GM18868 (cell line): Measurements from ENCODE around the gene NUMB.

Experiments used
- ATAC-seq: cut with Tn5 transposase; IDR thresholded peaks from one replicate; pipeline ENCODE4 v1.9.1; 2021; ENCODE audit warnings: mild to moderate bottlenecking, moderate library complexity; ENCODE audit not compliant: unreplicated experiment

Gene NUMB

GRCh38 chr14:73262427-73263183, 195.7 kb downstream of the NUMB start:
- ATAC-seq = no peak

- ATAC-seq = no peak
These were observed 196.6 kb downstream of the NUMB start for GRCh38 chr14:73261520-73262426.

DNA sequence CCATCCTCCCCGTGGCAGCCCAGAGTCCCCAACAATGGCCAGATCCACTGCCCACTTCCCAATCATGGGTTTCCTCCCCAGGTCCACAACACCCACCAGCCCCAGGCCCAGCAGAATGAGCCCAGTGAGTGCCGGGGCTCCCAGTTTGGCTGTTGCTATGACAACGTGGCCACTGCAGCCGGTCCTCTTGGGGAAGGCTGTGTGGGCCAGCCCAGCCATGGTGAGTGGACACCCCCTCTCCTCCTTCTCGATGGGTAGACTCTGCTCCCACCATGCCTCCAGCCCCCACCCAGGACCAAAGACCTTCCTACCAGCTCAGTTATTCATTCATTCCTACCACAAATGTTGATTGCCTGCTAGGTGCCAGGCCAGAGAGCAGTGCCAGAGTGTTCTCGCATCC, 197.3 kb downstream of the NUMB start:
- ATAC-seq = no peak

GRCh38 chr14:73260574-73260973, 197.8 kb downstream of the NUMB start:
- no peak for ATAC-seq

GRCh38 chr14:73259837-73260236, 198.5 kb downstream of the NUMB start:
- no peak for ATAC-seq

DNA sequence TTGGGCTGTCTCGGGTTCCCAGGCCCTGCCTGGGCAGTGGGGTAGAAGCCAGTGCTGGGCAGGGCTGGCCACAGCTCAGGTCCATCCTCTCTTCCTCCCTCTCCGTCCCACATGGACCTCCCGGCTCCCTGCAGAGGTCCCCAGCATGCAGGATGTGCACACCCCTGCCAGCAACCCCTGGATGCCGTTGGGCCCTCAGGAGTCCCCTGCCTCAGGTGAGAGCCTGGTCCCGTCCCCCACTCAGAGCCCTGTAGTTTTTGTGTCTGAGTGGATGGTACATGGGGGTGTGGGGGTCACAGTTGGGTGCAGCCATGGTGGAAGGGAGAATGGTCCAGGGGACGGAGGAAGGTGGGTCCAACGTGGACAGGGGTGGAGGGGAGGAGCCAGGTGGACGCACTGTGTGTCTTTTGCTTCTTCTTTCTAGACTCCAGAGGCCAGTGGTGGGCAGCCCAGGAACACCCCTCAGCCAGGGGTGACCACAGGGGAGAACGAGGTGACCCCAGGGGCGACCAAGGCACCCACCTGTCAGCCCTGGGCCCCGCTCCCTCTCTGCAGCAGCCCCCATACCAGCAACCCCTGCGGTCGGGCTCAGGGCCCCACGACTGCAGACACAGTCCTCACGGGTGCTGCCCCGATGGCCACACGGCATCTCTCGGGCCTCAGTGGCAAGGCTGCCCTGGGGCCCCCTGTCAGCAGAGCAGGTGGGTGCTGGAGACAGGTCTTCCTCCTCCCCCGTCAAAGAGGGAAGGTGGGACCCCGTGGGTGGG, 199.3 kb downstream of the NUMB start:
- no peak for ATAC-seq

- no peak for ATAC-seq
These were observed 200.3 kb downstream of the NUMB start for GRCh38 chr14:73258076-73258475.

- no peak for ATAC-seq
These were observed 202.6 kb downstream of the NUMB start for GRCh38 chr14:73255693-73256225.

- no peak for ATAC-seq
These were observed 203.3 kb downstream of the NUMB start for GRCh38 chr14:73255005-73255400.

- ATAC-seq = no peak
These were observed 203.9 kb downstream of the NUMB start for GRCh38 chr14:73254247-73255004.

- ATAC-seq = no peak
These were observed 204.6 kb downstream of the NUMB start for GRCh38 chr14:73253721-73254120.

GRCh38 chr14:73253323-73253610, 205.1 kb downstream of the NUMB start:
- ATAC-seq = no peak

- ATAC-seq = no peak
These were observed 205.6 kb downstream of the NUMB start for GRCh38 chr14:73252491-73253322.

GRCh38 chr14:73251516-73252215, 206.7 kb downstream of the NUMB start:
- ATAC-seq = no peak

- ATAC-seq = no peak
These were observed 207.4 kb downstream of the NUMB start for GRCh38 chr14:73250781-73251500.

DNA sequence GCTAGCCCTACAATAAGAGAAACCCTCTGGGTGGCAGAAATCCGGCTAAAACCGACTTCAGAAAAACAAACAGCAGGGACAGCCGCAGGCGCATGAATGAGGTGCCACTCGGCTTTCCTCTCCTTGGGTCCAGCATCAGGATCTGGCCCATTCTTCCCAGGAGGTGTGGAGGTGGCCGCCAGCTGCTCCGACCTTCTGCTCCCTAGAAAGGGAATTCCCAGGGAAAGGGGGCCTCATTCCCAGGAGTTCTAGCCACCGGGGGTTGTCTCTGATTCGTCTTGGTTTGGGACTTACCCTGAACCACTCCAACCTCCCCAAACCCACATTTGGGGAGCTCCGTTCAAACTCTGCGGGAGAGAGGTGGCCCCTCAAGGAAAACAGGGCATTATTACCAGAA, 208.0 kb downstream of the NUMB start:
- ATAC-seq = no peak

GRCh38 chr14:73249564-73250316, 208.6 kb downstream of the NUMB start:
- ATAC-seq = no peak

GRCh38 chr14:73249108-73249507, 209.2 kb downstream of the NUMB start:
- ATAC-seq = no peak
